ENCODE results near the gene ALDH1A3.

Gene ALDH1A3

DNA sequence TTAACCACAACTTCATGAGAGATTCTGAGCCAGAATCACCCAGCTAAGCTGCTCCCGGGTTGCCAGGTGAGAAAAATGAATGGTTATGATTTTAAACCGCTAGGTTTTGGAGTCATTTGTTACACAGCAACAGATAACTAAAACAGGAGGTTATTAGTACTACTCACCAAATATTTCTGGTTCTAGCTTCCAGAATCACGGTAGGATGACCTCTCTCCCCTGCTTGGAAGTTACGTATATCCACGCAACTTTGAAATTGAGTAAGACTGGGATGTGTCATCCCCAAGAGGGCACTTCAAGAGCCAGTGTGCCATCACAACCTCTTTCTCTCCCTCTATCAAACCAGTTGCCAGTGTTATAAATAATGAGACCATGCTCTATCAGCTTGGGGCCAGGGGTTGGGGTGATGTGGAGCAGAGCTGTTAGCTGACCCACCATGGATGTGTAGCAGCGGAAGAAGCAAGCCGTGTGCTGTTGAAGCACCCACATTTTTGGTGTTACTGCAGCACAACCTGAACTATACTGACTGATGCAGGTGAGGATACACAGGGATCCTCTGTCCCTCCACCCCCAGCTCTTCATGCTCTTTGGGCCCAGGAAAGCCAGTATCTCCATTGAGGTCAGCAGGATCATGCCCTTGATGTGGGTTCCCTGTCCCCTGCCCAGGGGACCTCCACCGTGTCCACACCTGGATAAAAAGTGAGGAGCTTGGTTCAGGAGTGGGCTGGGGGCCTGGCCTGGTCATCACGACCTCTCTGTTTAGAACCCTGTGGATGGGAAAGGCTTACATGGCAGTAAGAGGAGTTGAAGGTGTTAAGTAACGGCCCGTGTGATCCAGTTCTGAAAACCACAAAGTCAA, 19.4 kb upstream of the ALDH1A3 start:
- no peak for DNase-seq (ENCODE audit: low spot score)

DNA sequence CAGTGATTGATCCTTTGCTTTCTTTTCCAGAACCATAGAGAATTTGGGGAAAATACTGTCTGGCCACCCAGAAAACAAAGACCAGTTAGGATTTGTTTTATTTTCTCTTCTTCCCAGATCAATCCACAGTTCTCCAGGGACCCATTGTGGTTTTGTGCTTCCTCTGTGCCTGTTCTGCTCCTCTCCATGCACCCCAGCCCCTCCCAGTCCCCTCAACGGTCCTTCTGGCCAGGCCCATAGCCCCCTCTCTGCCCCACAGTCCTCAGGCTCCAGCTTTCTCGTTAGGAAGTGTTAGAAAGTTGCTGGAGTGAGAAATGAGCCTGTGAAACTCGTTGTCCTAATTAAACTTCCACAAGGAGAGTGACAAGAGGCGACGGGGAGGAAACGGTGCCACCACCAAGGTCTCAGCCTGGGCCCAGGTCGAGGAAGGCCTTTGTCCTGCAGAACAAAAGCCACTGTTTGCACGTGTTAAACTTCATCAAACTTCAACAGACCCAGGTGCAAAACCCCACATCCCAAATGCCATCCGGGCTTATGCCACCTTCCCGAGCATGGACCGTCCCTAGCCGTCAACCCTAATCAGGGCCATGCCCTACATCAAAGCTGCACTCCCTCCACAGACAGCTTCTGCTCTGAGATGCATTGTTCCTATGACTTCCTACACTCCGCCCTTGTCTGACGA, 18.7 kb upstream of the ALDH1A3 start:
- DNase-seq (ENCODE audit: low spot score): no peak

DNA sequence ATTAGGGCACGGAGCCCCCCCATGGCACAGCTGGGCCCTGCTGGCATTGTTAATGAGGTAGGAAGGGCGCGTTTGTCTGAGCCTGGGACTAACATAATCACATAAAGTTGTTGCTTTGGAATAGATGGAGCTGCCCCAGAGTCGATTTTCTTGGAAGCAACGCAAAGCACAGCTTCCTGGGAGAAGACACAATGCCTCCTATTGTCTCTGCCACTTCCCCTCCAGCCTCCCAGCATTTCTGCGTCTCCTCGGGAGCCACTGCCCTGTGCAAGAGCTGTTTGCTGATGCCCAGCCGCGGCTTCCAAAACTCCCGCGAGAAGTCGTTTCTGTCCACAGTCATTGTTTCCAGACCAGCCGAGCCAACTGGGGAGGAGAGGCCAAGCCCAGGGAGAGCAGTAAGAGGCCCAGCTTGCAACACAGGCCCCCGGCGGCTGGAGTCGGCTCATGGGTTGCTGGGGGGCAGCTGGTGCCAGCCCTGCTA, 18.1 kb upstream of the ALDH1A3 start:
- peak; percentile 94 for DNase-seq (ENCODE audit: low spot score)

DNA sequence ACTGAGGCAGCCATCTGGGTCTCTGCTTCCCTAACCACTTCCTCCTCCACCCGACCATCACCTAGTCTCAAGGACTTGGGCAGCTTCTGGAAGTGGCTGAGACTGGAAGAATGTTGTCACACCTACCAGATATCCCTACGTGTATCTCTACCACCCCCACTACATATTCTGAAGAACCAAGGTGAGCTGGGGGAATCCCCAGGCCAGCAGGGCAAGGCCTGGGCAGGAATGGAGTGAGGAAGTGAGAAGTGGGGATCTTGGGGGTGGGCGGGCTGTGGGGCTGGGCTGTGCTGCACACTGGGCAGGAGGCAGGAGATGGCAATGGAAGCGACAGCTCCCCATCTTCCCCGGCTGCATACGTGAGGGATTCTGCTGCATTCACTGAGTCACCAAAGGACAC, 17.5 kb upstream of the ALDH1A3 start:
- DNase-seq (ENCODE audit: low spot score): no peak

DNA sequence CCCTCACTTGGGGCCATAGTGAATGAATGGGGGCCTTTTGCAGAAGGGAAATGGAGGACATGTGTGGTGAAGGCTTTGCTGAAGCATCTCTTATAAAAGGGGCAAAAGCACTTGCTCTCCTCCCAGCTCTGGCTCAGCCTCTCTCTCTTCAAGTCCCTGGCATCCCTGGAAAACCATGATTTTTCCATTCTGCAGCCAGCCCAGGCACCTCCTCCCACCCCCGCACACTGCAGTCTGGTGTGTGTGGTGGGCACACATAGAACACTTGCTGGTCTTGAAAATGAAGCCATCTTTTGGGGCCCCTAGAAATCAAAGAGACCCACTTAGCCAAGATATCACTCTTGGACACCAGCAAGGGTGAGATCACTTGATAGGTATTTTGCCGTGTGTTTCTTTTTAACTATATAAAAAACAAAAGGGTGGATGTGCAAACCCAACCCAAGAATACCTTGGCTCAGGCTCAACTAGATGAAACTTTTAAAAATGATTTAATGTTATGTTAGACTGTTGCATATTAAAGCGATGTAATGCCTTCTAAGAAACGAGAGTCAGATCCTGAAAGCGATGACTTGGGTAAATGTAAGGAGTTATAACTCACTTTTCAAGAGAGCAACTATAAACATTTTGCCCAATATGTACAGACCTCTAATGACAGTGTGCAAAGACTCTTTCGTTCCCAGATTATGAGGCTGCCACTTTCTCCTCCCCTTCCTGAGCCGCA, 16.4 kb upstream of the ALDH1A3 start:
- peak; percentile 24 for DNase-seq (ENCODE audit: low spot score)

DNA sequence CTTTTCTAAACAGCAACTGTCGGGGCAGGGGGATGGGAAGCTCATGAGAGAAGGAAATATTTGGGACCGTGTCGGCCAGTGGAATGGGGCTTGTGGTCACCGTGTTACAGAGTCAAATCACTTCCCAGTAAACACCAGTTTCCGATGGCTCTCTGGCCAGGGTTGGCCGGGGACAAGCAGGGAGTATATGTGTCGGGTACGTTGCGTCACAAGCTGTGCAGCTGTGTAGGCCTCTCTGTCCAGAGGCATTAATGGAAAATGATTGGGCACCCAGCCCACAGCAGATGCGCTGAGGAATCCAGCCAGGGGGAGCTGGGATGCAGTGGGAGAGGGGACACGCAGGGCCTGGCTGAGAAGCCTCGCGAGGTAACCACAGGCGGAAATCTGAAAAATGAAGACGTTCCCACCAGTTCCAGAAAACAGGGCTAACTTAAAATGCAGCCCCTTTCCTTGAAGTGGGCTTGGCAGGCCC, 15.8 kb upstream of the ALDH1A3 start:
- DNase-seq (ENCODE audit: low spot score): peak; percentile 91

DNA sequence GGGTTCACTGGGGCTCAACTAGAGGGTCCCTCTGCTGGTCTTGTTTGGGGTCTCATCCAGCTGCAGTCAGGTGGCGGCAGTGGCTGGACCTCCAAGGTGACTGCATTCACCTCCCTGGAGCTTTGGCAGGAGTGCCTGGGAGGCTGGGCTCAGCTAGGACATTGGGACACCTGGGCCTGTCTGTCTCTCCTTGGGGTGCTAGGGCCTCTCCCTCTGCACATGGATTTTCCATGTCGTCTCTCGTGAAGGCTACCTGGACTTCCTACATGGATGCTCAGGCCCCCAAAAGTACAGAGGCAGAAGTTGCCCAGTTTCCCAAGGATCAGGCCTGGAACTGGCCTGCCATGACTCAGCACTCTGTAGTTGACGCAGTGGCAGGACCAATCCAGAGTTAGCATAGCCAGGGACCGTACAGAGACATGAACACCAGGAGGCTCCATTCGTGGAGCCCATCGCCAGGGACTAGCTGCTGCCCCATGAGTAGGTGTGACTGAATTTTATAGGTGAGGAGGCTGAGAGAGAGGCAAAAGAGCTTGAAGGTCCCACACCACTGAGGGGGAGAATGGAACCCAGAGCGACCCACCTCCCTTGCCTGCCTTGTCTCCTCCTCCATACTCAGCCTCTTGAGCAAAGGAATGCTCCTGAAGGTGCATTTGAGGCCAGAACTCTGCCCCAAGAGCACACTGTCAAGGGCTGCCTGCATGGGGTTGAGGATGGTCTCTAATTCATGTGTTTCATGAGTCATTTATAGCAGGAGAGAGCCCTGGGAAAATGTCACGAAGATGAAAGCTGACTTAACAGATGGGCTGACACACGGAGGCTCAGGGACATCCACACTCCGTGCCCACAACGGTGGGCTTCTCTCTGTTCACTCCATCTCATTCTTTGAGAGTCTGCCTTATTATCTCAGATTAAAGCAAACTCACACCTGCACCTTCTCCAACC, 13.0 kb upstream of the ALDH1A3 start:
- DNase-seq (ENCODE audit: low spot score): no peak

DNA sequence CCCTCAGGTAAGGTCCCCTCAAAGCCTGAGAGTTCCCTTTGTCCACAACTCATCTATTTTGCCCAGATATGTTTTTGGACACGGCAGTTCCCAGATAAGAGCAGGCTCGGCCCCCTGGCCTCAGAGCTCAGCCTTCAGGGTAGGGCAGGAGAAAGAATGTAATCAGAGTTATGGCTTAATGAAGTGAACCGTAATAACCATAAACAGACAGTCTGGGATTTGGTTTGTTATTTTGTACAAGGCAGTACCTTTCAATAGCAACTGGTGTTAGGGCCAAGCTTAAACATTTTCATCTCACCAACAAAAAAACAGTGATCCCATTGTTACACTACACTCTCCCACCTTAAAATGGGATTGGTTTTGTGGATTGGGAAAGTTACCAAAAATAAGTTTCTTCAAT, 12.2 kb upstream of the ALDH1A3 start:
- no peak for DNase-seq (ENCODE audit: low spot score)

DNA sequence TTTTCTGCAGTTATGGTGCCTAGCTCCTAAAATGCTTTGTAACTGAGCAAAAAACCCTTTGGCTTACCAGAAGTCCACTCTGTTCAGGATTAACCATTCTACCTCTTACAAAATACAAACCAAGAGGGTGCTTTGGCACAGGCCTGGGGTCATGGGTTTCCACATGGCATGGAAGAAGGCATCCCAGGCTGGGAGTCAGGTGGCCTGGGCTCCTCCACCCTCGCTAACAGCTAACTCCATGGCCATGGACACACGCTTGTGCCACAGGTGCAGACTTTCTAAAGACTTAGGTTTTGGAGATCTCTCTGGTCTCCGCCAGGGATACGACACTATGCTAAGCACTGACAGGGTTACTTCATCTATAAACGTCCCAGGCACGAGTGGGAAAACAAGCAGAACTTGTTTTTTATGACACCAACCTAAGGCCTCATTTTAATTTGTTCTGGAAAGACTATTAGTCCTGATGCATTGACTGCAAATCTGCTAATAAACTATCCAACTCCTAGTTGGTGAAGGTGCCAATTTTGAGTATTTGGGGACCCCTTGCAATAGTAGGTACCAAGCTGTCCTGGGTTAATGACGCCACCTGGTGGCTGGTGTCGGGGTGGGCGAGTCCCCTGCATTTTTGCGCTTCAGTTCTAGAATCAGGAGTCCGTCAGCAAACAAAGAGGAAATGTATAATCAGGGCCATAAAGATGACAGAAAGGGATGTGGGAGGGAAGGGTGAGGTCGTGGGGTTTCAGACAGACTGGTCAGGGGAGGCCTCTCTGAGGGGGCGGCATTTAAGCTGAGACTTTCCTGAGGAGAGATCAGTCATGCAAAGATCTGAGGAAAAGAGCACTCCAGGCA, 10.3 kb upstream of the ALDH1A3 start:
- no peak for DNase-seq (ENCODE audit: low spot score)

DNA sequence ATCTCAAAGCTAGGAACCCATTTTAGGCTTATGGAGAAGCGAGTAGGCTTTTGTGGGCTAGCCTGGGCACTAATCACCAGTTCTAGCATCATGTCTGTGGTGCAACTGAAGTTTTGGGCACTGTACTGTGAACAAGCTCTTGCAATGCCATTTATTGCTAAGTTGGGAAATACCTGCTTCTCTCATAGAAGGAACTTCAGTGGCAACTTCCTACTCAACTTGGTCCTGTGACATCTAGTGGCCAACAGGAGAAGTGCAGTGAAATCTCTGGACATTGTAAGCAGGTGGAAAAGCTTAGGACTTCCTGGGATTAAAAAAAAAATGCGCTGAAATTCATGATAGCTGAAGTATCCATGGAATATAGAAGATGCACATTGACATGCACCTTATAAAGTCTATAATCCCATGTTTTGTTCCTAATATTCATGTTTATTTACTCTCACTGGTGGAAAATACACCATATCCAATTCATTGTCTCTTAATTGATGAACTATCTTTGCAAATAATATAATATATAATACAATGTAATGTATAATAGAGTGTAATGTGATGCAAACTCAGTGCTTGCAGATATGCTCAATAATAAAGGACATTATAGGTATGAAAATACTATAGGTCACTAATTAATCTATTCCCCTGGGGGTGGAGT, 6.5 kb upstream of the ALDH1A3 start:
- peak; percentile 73 for DNase-seq (ENCODE audit: low spot score)

DNA sequence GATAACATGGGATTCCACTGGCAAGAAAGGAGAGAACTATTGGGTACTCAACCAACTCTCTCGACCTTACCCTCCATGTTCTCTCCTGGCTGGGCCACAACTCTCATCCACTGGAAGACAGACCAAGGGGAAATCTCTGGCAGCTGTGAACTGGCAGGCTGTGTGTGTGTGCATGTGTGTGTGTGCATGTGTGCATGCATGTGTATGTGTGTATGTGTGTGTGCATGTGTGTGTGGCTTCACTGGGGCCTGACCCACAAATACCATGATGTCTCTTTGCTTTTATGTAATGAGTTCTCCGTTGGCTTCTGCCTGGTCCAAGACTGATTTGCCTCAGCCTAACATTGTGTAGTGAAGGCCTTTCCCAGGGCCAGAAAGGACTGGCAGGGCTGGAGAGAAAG, 4.1 kb upstream of the ALDH1A3 start:
- no peak for DNase-seq (ENCODE audit: low spot score)

DNA sequence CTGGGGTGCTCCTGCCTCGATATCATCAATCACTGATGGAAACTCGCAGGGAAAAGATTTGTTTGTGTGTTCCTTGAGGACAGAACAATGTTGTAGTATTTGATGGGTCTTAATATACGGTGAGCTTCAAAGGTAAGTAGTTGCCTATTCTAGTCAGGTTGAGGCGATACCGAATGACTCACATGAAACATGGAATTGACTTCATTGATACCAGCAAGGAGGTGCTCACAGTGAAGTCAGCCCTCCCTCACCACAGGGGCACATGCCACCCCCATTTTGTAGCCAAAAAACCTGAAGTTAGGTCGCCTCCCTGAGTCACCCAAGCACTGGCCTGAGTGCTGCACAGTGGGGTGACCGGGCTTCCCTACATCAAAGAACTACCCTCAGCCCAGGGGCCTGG, 3.7 kb upstream of the ALDH1A3 start:
- DNase-seq (ENCODE audit: low spot score): no peak

DNA sequence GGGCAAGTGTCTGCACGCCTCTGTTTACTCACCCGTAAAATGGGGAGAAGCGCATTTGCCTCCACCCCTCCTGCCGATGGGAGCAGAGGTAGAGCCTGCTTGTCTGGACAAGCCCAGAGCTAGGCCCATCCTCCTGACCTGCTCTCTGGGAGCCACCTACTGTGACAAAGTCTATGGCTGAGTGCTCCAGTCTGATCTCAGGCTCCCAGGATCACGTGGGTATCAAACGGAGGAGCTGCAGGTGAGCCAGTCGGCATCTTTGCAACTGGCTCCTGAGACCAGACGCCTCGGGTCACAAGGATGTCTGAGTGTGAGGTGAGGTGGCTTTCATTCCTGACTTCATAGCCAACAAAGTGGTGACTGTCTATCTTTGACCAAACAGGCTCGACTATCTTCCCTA, 2.1 kb upstream of the ALDH1A3 start:
- no peak for DNase-seq (ENCODE audit: low spot score)

DNA sequence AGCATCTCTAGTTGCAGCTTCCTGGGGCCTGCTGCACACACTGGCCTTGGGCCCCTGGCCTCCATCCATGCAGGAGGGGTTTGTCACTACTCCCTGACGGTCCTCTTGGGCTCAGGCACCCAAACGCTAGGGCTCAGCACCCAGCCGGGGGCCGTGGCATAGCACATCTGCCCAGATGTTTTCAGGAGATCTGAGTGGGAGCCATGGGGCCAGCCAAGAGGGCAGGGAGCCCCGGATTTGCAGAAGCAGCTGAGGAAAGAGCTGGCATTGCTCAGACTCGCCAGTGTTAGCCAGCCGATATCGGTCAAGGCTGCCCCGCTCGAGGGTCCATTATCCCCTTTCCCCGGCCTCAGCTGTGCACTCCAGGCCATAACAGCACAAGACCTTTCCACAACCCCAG, 1.5 kb upstream of the ALDH1A3 start:
- DNase-seq (ENCODE audit: low spot score): no peak

DNA sequence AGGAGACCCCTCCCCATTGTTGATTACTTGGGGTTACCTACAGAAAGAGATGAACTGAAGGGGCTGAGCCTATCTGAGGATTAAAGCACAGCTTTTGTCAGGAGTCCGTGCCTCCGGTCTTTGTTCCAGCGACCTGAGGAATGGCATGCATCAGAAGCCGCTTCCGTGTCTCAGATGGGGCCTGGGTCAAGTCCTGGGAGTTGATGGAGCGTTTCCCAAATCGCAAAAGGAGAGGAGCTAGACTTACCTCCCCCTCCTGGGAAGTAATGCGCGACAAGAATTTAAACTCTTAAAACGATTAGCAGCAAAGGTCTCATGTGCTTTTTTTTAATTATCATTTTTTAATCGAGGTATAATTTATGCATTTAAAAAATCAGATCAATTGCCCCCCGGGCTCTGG, 983 bp upstream of the ALDH1A3 start:
- no peak for DNase-seq (ENCODE audit: low spot score)

DNA sequence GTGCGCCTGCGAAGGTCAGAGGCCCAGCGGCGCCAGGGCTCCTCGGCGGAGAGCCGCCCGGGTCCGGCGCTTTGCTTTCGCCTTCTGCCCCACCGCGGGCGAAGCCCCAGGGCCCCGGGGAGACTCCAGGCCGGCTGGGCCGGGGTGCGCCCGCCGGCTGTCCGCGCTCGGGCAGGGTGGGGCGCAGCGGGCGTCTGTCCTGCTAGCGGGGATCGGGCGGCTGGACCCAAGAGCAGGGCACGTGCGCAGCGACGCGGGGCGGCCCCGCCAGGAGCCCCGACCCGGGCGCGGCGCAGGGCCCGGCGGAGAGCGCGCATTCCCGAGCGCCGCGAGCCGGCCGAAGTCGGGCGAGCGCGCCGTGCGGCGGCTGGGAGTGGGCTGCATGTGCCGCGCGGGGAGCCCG, 569 bp upstream of the ALDH1A3 start:
- DNase-seq (ENCODE audit: low spot score): no peak

DNA sequence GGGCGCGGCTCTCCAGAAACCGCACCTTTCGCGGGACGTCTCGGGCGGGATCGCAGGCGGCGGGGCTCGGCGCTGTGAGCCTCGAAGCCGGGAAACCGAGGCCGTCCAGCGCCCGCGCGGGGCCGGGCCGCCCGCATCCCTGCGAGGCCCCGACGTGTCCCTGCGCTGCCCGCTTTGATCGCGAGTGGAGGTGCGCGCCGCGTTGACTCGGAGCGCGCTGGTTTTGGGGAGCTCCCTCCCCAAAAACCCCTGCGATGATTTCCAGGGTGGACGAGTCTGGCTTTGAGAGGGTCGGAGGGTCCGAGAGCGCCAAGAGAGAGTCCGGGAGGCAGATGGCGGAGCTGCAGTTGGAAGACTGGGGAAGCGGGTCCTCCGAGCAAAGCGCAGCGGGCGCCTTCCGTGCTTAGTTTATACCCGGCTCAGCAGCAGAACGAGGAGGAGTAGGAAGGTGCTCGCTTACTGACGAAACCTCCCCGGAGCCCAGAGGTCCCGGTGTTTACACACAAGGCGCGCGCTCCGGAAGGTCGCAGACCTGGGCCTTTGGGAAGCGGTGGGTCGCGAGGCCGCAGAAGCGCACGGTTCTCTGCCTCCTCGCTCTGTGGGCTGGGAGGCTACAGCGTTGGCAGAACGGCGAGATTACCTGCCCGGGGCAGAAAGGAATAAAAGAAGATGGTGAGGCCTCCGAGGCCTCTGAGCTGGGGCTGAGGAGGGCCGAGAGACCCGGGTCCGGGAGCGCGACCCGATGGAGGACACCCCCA, 687 bp downstream of the ALDH1A3 start:
- DNase-seq (ENCODE audit: low spot score): no peak

DNA sequence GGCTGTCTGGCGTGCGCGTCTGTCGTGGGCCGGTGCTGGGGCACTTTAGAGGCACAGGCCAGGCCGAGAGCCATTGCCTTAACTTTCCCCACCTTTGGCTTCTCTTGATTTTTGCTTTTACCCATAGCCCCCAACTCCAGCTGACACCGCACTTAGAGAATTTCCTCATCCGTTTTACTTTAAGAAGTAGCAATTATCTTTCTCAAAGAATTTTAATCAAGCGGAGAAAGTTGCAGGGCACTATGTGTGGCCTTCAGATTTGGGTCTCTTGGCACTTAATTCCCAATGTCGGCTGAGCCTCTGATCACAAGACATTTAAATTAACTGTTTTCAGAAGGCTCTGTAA, 1.2 kb downstream of the ALDH1A3 start:
- DNase-seq (ENCODE audit: low spot score): no peak

DNA sequence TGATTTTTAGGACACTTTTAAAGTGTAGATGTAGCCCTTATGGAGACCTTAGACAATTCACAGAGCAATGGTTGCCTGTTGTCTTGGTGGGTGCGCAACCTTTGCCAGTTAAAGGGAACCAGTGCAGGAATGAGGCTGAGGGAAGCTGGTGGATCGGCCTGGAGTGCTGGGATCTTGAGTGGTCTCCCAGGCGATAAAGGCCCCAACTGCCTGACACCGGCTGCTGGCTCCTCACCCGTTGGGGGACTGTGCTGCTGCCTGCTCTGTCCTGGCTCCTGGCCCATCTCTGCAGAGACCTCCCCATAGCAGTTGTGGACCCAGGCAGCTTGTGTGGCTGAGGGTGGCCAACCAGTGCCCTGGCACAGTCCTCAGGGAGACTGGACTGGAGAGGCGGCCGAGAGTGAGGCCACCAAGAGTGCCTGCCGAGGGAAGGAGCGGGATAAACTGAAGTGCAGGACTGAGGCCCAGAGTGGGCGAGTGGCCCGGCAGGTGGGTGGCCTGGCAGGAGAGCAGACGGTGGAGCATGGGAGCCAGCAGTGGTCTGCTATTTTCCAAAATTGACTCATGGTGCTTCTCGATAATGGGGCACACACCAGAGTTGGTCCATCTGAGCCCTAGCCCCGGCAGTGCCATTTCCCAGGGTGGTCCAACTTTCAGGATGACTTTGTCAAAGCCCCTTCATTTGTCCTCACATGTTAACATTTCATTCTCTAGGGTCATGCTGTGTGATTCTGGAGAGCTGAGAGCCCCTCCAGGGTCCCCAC, 2.1 kb downstream of the ALDH1A3 start:
- no peak for DNase-seq (ENCODE audit: low spot score)
